ENCODE results near the gene KDM2A. TPM values are rescaled to one million over a fixed set of nuclear protein-coding genes. Genes with fewer than 3 reads are reported as not detected.
A peak's percentile ranks its signal among the peaks of the same experiment; 100 is the strongest.

Gene KDM2A
- total RNA-seq, 1 donor from 2014 or later, result 70.4 TPM

DNA sequence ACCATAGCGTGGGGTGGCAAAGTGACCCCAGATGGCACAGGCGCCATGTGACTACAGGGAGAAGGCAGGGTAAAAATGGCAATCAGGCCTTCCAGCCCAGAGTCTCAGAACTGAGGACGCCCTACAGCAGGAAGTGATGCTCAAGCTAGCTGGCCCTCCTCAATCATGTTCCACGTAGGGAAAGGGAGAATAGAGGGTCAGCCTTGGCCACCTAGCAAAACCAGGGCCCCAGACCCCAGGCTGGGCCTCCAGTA lies 169.1 kb downstream of the KDM2A start:
- H3K4me1 ChIP-seq (ENCODE audit: insufficient read depth, low read length), result peaks cover 31% of the 10 kb centered on the region
- Mint-ChIP-seq H3K27ac (ENCODE audit: unreplicated experiment) (peak overlapping the region; percentile 98), H3K27me3 (ENCODE audit: low read depth, unreplicated experiment) (no peaks in the 10 kb centered on the region), H3K4me3 (ENCODE audit: unreplicated experiment) (peak overlapping the region; percentile 79), H3K4me1 (ENCODE audit: low read depth, unreplicated experiment) (peaks cover 17% of the 10 kb centered on the region), H3K9me3 (ENCODE audit: unreplicated experiment) (no peaks in the 10 kb centered on the region), H3K36me3 (ENCODE audit: low read depth, unreplicated experiment) (peaks cover 13% of the 10 kb centered on the region)
- H3K36me3 ChIP-seq (ENCODE audit: insufficient read depth, low read length), result peaks cover 16% of the 10 kb centered on the region
- no peak for DNase-seq (ENCODE audit: low read depth)
- FAIRE-seq, result no peak
- peak overlapping the region; percentile 99 for H3K4me2 ChIP-seq (ENCODE audit: low read length)
- H3K9ac ChIP-seq (ENCODE audit: low read length), result peak overlapping the region; percentile 75
- no peaks in the 10 kb centered on the region for H3K9me3 ChIP-seq (ENCODE audit: insufficient read depth, low read depth, low read length)
- peak overlapping the region; percentile 87 for H2AFZ ChIP-seq (ENCODE audit: low read depth, low read length)
- peaks cover 30% of the 10 kb centered on the region for H3K79me2 ChIP-seq (ENCODE audit: insufficient read depth, low read length)
- peak overlapping the region; percentile 70 for H3K27ac ChIP-seq (ENCODE audit: low read depth, low read length)
- H3K27me3 ChIP-seq (ENCODE audit: insufficient read depth, low read length), result no peaks in the 10 kb centered on the region
- TF ChIP-seq, protein P1, sequence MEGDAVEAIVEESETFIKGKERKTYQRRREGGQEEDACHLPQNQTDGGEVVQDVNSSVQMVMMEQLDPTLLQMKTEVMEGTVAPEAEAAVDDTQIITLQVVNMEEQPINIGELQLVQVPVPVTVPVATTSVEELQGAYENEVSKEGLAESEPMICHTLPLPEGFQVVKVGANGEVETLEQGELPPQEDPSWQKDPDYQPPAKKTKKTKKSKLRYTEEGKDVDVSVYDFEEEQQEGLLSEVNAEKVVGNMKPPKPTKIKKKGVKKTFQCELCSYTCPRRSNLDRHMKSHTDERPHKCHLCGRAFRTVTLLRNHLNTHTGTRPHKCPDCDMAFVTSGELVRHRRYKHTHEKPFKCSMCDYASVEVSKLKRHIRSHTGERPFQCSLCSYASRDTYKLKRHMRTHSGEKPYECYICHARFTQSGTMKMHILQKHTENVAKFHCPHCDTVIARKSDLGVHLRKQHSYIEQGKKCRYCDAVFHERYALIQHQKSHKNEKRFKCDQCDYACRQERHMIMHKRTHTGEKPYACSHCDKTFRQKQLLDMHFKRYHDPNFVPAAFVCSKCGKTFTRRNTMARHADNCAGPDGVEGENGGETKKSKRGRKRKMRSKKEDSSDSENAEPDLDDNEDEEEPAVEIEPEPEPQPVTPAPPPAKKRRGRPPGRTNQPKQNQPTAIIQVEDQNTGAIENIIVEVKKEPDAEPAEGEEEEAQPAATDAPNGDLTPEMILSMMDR (IDR thresholded peaks at IDR 0.05; ENCODE audit: insufficient read depth, low read depth, low read length), result no peak
- TF ChIP-seq EZH2 (IDR thresholded peaks at IDR 0.05; ENCODE audit: insufficient read depth, low read length), result no peak
- peak overlapping the region; percentile 73 for H3K4me3 ChIP-seq (ENCODE audit: insufficient read depth, low read depth, low read length)
- peaks cover 28% of the 10 kb centered on the region for H4K20me1 ChIP-seq (ENCODE audit: insufficient read depth, low read length)

DNA sequence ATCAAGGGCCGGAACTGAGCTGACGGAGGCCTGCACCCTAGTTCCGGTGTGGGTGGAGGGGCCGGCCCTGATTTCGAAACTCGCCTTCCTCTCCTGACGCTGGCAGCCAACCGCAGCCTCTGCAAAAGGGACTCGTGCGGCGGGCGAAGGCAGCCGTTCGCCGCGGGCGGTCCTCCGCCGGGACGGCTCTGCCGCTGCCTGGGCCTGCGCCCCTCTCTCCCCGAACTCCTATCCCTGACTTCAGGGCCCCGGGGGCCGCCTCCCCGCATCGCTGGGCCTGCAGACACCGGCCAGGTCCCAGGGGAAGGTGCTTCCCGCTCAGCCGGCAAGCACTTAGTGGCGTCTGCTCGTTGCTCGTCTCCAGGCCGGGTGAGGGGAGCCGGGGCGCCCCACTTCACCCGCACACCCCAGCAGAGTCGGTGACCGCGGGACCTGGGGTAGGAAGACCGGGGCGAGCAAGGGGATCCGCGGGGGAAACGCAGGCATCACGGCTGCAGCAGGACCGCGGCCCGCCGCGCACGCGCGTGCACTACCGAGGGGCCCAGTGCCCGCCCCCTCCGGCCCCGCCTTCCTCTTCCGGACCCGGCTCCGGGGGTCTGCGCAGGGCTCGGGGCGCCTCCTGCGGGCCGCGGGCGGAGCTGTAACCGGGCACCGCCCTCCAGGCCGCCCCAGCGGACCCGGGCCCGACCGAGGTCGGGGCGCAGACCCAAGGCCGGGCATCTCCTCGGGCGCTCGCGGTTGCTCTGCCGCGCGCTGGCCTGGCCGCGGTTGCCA lies 169.6 kb downstream of the KDM2A start:
- Histone ChIP-seq H4K20me1 (ENCODE audit: insufficient read depth, low read length) (peaks cover 31% of the 10 kb centered on the region), H3K9ac (ENCODE audit: low read length) (peak overlapping the region; percentile 75), H3K27ac (ENCODE audit: low read depth, low read length) (peak overlapping the region; percentile 70), H3K36me3 (ENCODE audit: insufficient read depth, low read length) (peaks cover 14% of the 10 kb centered on the region), H3K4me2 (ENCODE audit: low read length) (peak overlapping the region; percentile 99), H2AFZ (ENCODE audit: low read depth, low read length) (peak overlapping the region; percentile 87), H3K79me2 (ENCODE audit: insufficient read depth, low read length) (peaks cover 30% of the 10 kb centered on the region), H3K9me3 (ENCODE audit: insufficient read depth, low read depth, low read length) (no peaks in the 10 kb centered on the region), H3K27me3 (ENCODE audit: insufficient read depth, low read length) (no peaks in the 10 kb centered on the region), H3K4me1 (ENCODE audit: insufficient read depth, low read length) (peaks cover 36% of the 10 kb centered on the region), H3K4me3 (ENCODE audit: insufficient read depth, low read depth, low read length) (peak overlapping the region; percentile 73)
- DNase-seq (ENCODE audit: low read depth) (peak; percentile 80), FAIRE-seq (peak; percentile 49)
- TF ChIP-seq EZH2 (IDR thresholded peaks at IDR 0.05; ENCODE audit: insufficient read depth, low read length), result no peak
- TF ChIP-seq, protein P1 (IDR thresholded peaks at IDR 0.05; ENCODE audit: insufficient read depth, low read depth, low read length), result no peak
- Mint-ChIP-seq H3K9me3 (ENCODE audit: unreplicated experiment) (no peaks in the 10 kb centered on the region), H3K4me3 (ENCODE audit: unreplicated experiment) (peak overlapping the region; percentile 79), H3K36me3 (ENCODE audit: low read depth, unreplicated experiment) (peaks cover 13% of the 10 kb centered on the region), H3K4me1 (ENCODE audit: low read depth, unreplicated experiment) (peaks cover 17% of the 10 kb centered on the region), H3K27me3 (ENCODE audit: low read depth, unreplicated experiment) (no peaks in the 10 kb centered on the region), H3K27ac (ENCODE audit: unreplicated experiment) (no peak overlapping the region)

DNA sequence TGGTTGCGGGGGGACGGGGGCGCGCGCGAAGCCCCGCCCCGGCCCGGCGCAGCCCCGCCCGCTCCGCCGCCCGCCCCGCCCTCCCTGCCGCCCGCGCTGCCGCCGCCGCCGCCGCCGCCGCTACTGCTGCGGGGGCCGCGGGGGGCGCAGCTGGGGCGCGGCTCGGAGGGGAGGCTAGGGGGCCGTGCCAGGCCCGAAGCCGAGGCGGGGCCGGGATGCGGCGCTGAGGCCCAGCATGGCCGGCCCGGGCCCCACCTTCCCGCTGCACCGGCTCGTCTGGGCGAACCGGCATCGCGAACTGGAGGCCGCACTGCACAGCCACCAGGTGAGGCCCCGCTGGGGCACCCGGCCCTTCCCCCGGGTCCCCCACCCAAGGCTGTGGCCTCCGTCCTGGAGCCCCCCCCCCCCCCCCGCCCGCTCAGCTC lies 170.2 kb downstream of the KDM2A start, which contains the start of gene ANKRD13D:
TSS of gene ANKRD13D (plus strand) at position 78 of the 425 bp plus-strand sequence. CDS start at position 236, 158 bp downstream.
- Histone ChIP-seq H3K79me2 (ENCODE audit: insufficient read depth, low read length) (peaks cover 36% of the 10 kb centered on the region), H3K27me3 (ENCODE audit: insufficient read depth, low read length) (no peaks in the 10 kb centered on the region), H3K9ac (ENCODE audit: low read length) (peak within 1 kb of the TSS; percentile 89), H3K4me3 (ENCODE audit: insufficient read depth, low read depth, low read length) (peak within 1 kb of the TSS; percentile 73), H3K4me1 (ENCODE audit: insufficient read depth, low read length) (peaks cover 37% of the 10 kb centered on the region), H4K20me1 (ENCODE audit: insufficient read depth, low read length) (peaks cover 36% of the 10 kb centered on the region), H3K36me3 (ENCODE audit: insufficient read depth, low read length) (peaks cover 15% of the 10 kb centered on the region), H3K27ac (ENCODE audit: low read depth, low read length) (peak within 1 kb of the TSS; percentile 70), H2AFZ (ENCODE audit: low read depth, low read length) (peak within 1 kb of the TSS; percentile 87), H3K9me3 (ENCODE audit: insufficient read depth, low read depth, low read length) (no peaks in the 10 kb centered on the region), H3K4me2 (ENCODE audit: low read length) (peak within 1 kb of the TSS; percentile 99)
- H3K4me1 Mint-ChIP-seq (ENCODE audit: low read depth, unreplicated experiment), result peaks cover 17% of the 10 kb centered on the region
- H3K27ac Mint-ChIP-seq (ENCODE audit: unreplicated experiment), result peak within 1 kb of the TSS; percentile 98
- FAIRE-seq (no peak), DNase-seq (ENCODE audit: low read depth) (no peak)
- H3K27me3 Mint-ChIP-seq (ENCODE audit: low read depth, unreplicated experiment), result no peaks in the 10 kb centered on the region
- H3K9me3 Mint-ChIP-seq (ENCODE audit: unreplicated experiment), result no peaks in the 10 kb centered on the region
- H3K36me3 Mint-ChIP-seq (ENCODE audit: low read depth, unreplicated experiment), result peaks cover 18% of the 10 kb centered on the region
- TF ChIP-seq, protein P1 (IDR thresholded peaks at IDR 0.05; ENCODE audit: insufficient read depth, low read depth, low read length), result no peak
- no peak for TF ChIP-seq EZH2 (IDR thresholded peaks at IDR 0.05; ENCODE audit: insufficient read depth, low read length)
- peak within 1 kb of the TSS; percentile 91 for H3K4me3 Mint-ChIP-seq (ENCODE audit: unreplicated experiment)

Data from astrocyte (in vitro differentiated cells and primary cell).